ENCODE measurements around the gene KDM1B.
"Not testable (repeated sequence)": the region's sequence is repeated elsewhere in the genome, so short reads cannot be mapped to it uniquely, and the experiment has no call there.

Gene KDM1B

DNA sequence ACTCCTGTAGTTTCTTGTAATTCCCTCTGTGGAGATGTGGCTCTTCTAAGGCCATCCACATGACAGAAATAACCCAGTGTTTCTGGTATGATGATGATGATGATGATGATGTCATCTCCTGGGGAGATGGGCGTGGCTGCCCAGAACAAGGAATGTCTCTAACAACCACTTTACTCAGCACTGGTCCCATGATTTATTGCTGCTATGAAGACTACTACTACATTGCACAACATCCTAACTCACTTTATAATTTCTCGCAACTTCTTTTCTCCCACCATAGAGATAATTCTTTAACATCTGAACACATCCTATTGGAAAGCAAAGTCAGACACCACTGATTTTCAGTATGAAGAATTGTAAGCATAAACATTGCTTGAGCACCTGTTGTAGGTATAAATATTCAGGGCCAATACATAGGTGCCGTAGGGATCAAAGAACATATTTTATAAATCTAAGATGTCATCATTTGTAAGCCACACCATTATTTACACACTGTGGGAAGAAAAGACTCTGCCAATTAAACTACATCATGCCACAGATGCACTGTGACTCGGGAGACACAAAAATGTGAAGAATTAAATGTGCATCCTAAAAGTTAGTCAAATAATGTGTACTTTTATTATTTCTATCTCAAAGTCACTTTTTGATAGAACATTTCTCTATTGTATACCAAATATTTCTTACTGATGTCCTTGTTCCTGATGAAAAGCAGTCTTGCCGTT lies 6.8 kb upstream of the KDM1B start:
- no peak for DNase-seq (ENCODE audit: low read depth)

DNA sequence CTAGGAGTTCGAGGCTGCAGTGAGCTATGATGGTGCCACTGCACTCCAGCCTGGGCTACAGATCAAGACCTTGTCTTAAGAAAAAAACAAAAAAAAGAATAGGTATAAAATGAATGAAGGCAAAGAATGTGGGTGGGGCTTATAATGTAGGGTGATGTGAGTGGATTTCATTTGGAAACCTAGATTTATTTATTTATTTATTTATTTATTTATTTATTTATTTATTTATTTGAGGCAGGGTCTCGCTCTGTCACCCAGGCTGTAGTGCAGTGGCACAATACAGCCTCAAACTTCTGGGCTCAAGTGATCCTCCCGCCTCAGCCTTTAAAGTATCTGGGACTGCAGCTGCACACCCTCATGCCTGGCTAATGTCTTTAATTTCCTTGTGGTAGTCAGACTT lies 3.8 kb upstream of the KDM1B start:
- not testable (repeated sequence) for DNase-seq (ENCODE audit: low read depth)

DNA sequence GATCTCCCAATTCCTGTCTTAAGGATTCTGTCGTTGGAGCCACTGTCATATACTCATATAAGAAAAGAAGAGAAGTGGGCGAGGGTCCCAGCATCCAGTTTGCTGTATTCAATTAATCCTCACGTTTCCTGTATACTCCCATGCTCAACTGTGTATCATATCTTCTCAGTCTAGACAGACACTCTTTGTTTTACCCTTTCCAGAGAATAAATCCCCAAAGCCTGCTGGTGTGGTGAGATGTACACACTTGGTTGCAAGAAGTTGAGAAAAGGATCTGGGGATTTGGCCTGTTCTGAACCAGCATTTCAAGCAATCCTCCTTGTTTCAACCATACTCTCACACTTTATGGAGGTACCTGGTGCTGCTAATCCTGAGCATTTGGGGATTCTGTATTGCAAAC lies 3.4 kb upstream of the KDM1B start:
- DNase-seq (ENCODE audit: low read depth) = no peak

DNA sequence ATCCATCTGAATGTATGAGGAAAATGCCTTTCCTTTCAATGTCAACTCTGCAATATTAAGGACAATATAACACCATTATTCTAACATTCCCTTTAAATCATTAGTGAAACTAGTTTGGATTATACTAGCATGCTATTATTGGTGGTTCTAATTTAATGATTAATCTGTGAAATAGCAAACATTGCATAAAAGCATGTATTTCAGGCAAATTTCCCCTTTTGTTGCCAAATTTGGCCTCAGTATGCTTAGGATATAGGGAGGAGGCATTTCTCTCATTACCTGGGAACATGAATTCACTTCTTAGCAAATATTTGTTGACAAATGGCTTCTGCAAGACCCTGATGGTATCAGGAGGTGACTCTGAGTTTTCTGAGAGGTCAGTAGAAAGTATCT lies 1.9 kb upstream of the KDM1B start:
- DNase-seq (ENCODE audit: low read depth) = no peak

DNA sequence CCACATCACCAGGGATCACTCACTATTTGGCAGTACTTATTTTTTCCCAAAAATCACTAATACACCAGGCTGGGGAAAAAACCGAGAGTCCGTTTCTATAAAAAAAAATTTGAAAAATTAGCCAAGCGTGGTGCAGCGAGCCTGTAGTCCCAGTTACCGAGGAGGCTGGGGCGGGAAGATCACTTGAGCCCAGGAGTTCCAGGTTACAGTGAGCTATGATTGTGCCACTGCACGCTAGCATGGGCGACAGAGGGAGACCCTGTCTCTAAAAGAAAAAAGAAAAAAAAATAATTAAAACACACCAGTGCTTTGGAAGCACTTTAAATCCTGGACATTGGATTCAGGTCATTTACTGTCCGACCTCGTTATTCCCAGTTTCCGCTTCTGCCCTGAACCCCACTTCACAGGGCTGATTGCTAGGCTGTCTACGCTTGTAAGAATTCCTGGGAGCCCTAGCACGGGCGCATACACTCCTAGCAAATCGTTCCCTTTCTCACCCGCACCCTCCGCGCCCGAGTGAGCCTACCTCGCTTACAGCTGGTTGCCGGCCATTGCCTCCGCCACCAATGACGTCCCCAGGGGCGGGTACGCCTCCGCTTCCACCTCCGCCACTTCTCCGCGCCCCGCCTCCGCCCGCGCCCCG lies 594 bp upstream of the KDM1B start, which contains the start of gene TPMT:
Gene TPMT (minus strand): TSS at position 571 of the 643 bp plus-strand sequence. CDS start 5,950 bp downstream, outside the sequence.
- no peak for DNase-seq (ENCODE audit: low read depth)

DNA sequence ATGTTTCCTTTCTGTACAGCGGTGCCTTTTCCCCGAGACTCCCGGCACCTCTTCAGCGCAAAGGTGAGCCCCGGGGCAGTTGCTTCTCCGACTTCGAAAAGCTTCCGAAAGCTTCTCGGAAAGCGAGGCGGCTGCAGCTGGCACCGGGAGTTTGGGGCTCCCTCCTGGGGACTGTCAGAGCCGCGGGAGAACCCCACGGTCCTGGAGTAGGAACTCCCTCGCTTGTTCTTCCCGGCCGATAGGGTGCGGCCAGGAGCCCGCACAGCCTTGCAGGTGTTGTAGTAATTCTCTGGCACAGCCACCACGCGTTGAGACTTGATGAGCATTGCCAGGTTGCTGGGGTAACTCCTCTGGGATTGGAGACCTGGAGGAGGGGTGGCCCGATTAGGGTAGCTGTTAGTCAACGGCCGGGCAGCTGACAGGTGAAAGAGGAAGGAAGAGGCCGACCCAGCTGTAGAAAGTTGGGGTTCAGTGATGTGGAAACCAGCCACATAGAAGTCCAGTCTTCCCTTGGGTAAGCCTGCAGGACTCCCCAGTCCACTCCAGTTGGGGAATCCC lies 721 bp downstream of the KDM1B start:
- no peak for DNase-seq (ENCODE audit: low read depth)

DNA sequence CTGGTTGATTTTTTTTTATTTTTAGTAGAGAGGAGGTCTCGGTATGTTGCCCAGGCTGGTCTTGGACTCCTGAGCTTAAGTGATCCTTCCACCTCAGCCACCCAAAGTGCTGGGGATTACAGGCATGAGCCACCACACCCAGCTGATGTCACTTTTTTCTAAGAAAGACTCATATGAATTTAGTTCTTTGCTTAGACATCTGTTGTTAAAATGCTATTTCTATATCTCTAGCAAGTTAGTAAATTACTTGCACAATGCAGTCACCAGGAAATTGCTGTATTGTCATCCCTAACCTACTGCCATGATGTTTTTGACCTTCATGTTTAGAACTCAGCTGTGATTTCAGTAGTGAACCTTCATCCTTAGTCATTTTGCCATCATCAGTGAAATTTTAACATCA lies 5.7 kb downstream of the KDM1B start:
- no peak for DNase-seq (ENCODE audit: low read depth)

DNA sequence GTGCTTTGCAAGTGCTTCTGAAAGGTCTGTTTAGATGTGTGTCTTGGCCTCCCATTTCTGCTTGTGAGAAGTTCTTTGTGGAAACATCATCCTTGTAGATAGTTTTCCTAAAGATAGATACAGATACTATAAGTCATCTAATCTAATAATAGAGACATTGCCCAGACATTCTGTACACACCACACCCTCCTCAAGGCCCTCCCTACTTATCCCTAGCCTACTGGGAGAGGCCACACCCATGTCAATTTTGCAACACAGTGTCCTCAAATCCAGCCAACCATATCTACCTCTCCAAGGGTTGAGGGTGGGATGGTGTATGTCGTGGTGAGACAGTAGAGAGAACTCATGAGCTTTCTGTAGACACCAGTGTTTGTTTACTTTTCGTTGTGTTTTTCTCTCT lies 6.2 kb downstream of the KDM1B start:
- no peak for DNase-seq (ENCODE audit: low read depth)

DNA sequence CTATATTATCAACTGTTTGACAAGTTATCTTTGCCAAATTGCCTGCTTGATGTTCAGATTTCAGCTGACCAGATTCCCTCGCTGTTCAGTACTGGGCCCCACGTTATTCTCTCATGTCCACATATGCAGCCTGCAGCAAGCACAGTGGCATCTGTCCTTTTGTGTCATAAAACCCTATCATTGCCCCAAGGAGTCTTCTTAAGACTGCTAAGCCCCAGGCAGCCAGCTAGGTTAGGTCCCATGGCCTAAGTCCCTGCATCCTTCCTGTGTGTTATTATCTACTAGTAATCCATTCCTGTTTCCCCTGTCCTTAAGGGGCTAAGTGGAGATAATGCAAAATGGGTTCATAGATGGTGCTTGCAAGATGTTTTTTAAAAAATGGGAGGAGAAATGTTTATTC lies 7.2 kb downstream of the KDM1B start:
- no peak for DNase-seq (ENCODE audit: low read depth)

DNA sequence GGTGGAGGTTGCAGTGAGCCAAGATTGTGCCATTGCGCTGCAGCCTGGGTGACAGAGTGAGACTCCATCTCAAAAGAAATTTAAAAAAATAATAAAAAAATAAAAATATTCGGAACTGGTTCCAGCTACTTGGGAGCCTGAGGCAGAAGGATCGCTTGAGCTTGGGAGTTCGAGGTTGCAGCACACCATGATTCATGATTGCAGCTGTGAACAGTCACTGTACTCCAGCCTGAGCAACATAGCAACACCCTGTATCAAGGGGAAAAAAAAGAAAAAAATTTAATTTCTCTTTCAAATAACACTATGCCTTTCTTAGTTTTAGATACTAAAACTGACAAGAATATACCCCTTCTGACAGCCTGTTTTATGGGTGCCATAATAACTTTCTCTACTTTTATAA lies 10.5 kb downstream of the KDM1B start:
- no peak for DNase-seq (ENCODE audit: low read depth)

DNA sequence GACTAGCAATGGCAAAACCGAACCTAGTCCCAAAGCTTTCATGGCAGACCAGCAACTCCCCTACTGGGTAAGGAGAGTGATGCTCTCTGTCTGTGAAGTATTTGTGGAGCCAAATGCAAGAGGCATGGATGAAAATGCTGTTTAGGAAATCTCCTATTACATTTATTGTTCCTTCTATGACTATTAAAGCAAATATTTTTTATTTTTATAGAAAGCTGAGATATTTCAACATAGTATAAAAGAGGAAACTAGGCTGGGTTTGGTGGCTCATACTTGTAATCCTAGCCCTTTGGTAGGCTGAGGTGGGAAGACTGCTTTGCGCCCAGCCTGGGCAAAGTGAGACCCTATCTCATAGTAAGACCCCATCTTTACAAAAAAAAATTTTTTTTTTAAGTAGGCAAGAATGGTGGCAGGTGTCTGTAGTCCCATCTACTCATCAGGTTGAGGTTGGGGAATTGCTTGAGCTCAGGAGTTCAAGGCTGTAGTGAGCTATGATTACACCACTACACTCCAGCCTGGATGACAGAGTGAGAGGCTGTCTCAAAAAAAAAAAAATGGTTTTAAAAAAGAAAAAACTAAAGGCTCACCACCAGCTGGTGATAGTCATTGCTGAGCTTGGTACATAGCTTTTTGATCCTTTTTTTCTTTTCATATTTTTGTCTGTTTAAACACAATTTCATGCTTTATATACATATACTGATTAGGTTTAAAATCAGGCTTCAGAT lies 11.3 kb downstream of the KDM1B start:
- no peak for DNase-seq (ENCODE audit: low read depth)

DNA sequence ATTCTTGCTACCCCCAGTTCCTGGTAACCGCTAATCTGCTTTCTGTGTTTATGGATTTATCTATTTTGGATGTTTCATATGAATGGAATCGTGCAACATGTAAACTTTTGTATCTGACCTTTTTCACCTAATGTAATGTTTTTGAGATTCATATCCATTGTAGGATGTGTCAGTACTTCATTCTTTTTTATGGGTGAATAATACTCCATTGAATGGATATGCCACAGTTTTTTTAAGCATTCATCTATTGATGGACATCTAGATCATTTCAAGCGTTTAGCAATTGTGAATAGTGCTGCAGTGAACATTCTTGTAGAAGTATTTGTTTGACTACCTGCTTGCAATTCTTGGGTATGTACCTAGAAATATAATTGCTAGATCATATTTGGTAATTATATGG lies 13.0 kb downstream of the KDM1B start:
- DNase-seq (ENCODE audit: low read depth) = no peak

DNA sequence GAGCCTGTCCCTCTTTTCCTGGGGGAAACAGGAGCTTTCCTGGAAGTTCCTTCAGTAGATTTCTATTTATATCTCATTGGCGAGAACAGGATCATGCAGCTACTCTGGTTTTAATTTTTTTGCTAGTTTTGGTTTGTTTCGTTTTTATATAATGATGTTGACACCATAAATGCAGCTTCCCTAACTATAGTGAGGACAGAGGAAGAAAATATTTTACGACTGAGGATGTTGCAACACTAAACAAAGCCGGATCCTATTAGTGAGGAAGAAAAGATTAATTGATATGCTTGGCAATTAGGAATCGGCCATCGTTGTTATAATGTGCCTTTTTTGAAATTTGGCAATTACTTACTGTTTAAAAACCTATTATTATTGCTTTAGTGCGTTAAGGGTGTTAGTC lies 16.6 kb downstream of the KDM1B start:
- no peak for DNase-seq (ENCODE audit: low read depth)

DNA sequence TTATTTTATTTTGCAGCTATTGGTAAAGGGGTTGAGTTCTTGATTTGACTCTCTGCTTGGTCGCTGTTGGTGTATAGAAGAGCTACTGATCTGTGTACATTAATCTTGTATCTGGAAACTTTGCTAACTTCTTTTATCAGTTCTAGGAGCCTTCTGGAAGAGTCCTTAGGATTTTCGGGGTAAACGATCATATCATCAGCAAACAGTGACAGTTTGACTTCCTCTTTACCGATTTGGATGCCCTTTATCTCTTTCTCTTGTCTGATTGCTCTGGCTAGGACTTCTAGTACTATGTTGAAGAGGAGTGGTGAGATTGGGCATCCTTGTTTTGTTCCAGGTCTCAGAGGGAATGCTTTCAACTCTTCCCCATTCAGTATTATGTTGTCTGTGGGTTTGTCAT lies 21.0 kb downstream of the KDM1B start:
- not testable (repeated sequence) for DNase-seq (ENCODE audit: low read depth)

DNA sequence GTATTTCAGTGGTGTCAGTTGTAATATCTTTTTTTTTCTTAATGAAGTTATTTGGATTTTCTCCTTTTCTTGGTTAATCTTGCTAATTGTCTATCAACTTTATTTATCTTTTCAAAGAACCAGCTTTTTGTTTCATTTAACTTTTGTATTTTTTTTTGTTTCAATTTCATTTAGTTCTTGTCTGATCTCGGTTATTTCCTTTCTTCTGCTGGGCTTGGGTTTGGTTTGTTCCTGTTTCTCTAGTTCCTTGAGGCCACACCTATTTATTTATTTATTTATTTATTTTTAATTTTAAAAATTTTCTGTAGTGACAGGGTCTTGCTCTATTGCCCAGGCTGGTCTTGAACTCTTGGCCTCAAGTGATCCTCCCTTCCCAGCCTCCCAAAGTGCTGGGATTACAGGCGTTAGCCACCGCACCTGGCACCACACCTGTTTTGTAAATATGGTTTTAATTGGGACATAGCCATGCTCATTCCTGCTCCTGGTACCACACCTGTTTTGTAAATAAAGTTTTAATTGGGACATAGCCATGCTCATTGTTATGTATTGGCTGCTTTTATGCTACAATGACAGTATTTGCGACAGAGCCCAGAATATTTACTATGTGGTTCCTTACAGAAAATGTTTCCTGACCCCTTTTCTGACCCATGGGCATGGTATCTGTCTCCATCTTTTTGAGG lies 22.2 kb downstream of the KDM1B start:
- no peak for DNase-seq (ENCODE audit: low read depth)

DNA sequence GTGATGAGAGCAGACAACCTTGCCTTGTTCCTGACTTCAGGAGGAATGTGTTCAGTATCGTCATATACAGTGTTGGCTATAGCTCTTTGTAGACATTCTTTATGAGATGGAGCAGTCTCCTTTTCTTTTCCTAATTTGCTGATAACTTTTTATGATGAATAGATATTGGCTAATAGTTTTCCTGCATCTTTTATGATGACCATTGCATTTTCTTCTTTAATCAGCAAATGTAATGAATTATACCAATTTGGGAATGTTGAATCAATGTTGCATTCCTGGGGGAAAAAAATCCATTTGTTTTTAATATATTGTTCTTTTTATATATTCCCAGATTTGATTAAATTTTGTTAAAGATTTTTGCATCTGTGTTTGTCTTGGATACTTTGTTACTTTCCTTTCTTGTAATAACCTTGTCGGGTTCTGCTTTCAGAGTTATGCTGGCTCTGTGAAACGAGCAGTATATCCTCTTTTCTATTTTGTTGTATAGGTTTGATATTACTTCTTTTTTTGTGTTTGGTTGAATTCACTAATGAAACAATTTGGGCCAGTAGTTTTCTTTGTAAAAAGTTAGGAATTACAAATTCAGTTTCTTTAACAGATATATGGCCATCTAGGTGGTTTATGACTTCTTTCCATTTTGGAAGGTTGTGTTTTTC lies 23.9 kb downstream of the KDM1B start:
- DNase-seq (ENCODE audit: low read depth) = no peak

DNA sequence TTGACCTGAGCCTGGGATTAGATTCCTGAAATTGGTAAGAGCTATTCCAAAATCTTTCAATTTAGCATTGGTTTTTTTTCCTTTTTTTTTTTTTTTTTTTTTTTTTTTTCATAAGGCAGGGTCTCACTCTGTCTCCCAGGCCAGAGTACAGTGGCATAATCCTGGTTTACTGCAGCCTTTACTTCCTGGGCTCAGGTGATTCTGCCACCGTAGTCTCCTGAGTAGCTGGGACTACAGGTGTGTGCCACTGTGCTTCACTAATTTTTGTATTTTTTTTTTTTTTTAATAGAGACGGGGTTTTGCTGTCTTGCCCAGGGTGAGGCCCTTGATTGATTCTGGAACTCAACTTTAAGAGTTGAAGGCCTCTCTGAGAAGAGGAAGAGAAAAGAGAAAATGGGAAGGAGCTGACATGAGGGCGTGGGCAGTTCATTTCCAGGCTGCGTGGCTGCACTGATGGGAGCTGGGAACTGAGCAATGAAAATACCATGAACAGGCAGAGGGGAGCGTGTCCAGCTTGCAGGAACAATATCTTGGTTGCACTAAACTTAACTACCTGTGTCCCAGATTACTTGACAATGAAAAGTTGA lies 24.6 kb downstream of the KDM1B start:
- no peak for DNase-seq (ENCODE audit: low read depth)

DNA sequence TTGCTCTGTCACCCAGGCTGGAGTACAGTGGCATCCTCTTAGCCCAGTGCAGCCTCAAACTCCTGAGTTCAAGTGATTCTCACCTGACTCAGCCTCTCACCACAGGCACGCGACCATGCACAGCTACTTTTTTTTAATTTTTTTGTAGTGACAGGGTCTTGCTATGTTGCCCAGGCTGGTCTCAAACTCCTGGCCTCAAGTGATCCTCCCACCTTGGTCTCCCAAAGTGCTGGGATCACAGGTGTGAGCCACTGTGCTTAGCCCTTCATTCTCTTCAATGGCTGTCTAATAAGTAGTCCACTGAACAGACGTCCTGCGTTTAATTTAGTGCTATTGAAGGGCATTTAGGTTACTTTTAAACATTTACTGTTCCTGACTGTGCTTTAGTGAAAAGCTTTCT lies 27.3 kb downstream of the KDM1B start:
- no peak for DNase-seq (ENCODE audit: low read depth)

DNA sequence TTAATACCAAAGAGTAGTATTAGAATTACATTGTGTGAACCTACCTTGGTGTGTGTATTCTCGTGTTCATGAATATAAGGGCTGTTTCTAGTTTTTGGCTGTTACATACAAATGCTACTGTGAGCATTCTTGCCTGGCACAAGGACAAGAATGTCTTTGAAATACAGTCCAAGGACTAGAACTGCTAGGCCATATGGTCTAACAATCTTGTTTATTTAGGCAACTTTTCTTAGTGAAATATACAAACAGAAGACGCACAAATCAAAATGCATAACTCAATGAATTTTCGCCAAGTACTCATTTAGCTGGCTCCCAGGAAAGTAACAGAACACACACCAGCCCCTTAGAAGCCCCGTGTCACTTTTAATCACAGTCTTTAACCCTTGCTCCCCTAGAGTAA lies 28.5 kb downstream of the KDM1B start:
- DNase-seq (ENCODE audit: low read depth) = no peak

DNA sequence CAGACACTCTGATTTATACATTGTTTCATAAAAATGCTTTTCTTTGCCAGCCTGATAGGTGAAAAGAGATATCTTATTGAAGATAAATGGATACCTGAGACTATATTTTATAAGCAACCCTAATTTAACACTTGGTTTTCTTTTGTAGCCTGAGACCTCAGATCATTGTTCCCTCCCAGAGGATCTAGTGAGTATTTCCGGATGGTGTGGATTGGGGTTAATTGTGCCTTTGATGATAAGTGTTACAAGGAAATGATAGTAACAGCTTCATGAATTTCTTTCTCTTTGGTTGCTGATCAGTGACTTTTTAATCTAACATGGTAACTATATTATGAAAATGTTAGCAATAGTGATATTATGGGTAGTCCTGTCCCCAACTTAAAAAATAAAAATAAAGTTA lies 30.4 kb downstream of the KDM1B start:
- DNase-seq (ENCODE audit: low read depth) = no peak

DNA sequence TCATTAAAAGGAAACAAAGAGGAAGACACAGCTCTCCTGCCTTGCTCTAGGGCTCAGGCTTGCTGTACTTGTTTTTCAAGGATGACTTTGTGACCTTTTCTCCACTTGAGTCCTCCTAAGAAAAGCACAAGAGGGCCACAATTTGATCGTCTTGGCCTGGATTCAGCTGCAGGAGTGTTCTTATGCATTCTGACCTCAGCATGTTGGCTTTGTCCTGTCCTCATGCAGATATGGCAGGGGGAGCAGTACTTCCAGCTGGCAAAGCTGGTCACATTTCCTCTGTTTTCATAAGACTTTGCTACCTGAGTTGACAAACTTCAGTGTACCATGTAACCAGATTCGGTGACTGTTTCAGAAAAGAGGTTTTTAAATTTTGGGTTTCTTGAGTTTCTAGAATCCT lies 30.8 kb downstream of the KDM1B start:
- no peak for DNase-seq (ENCODE audit: low read depth)
